NCI-H2196 (cell line): ENCODE data around the gene PTPN2.
"Not testable (repeated sequence)": the region's sequence is repeated elsewhere in the genome, so short reads cannot be mapped to it uniquely, and the experiment has no call there.

Experiments used
- DNase-seq: peaks from one replicate; lab custom pipeline; 2025; ENCODE audit not compliant: unreplicated experiment; lab: John Stamatoyannopoulos, UW

Gene PTPN2

GRCh38 chr18:12883684-12884405 is at the start of gene PTPN2:
Gene PTPN2 (minus strand): TSS chr18:12884237. CDS start chr18:12884141, 96 bp downstream.
- peak; percentile 98 for DNase-seq

DNA sequence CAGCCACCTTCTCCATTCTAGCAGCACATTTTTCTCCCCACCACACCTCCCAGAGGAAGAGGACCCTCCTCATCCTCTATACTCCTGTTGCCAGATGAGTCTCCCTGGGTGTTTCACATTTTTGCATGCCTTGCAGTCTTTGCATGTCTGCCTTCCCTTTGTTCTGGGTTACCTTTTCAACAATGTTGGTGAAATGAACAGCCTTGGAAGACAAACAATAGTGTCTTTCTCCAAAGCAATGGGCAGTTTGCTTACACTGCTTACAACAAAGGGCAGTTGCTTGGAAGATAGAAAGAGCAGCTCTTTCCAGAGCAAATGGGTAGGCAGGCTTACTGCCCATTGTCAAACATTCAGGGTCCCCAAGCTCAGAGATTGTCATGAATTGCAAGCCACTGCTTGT is 49.3 kb upstream of the PTPN2 start:
- DNase-seq, result no peak

DNA sequence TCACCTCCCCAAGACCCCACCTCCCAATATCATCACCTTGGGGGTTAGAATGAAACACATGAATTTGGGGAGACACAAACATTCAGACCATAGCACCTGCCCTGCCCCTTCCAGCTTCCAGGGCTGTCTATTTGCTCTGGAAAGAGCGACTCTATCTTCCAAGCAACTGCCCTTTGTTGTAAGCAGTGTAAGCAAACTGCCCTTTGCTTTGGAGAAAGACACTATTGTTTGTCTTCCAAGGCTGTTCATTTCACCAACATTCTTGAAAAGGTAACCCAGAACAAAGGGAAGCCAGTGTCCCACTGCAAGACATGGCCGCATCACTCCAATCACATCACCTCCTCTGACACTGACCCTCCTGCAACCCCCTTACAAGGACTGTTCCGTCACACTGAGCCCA is 46.9 kb upstream of the PTPN2 start:
- DNase-seq, result no peak

GRCh38 chr18:12930376-12930775 is 46.3 kb upstream of the PTPN2 start:
- DNase-seq, result no peak

- no peak for DNase-seq
Measured at GRCh38 chr18:12929477-12930083, 45.5 kb upstream of the PTPN2 start.

DNA sequence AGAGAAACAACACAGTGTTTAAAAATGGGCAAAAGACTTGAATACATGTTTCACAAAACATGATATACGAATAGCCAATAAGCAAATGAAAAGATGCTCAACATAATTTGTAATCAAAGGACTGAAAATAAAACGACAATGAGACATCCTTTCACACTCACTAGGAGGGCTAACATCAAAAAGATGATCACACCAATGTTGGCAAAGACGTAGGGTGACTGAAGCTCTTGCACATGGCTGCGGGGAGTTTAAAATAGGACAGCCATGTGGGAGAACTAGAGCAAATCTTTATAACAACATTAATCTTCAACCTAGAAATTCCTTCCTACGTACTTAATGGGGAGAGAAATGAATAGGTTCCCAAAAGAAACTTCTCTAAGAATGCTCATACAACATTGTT is 44.6 kb upstream of the PTPN2 start:
- no peak for DNase-seq

GRCh38 chr18:12928206-12928605 is 44.2 kb upstream of the PTPN2 start:
- DNase-seq, result no peak

- no peak for DNase-seq
Measured at GRCh38 chr18:12924616-12925015, 40.6 kb upstream of the PTPN2 start.

GRCh38 chr18:12922266-12922665 is 38.2 kb upstream of the PTPN2 start:
- DNase-seq, result no peak

- DNase-seq, result no peak
Measured at GRCh38 chr18:12921178-12921577, 37.1 kb upstream of the PTPN2 start.

DNA sequence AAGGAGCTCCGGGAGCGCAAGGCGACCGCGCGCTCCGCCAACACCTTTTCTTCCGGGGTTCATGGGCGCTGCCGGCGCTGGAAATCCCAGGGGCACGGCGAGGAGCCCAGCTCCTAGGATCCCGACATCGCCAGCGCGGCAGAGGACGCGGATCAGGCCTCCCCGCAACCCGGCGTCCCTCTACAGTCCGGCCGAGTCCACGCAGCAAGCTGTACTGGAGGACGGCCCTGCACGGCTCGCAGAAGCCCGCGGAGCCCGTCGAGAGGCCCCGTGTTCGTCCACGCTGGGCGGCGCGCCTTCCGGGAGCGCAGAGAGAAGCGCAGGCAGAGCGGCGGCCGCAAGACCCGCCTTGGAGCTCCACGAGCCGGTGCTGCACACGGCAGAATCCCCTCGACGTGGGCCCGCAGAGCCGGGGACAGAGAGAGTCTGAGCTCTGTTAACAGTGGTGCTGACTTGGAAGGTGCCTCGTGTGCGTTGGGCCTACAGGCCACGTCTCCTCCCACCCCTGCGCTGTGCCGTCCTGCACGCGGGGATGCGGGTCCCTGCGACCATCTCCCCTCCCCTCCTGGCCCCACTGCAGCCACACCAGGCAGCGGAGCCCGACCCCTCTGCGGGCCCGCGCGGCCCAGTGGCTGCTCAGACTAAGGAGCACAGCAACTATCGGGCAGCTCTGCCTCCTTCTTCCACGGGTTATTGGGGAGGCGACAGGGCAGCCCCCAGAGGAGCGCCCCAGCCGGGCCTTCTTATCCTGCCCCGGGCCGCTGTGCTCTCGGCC is 28.1 kb upstream of the PTPN2 start:
- no peak for DNase-seq

GRCh38 chr18:12911025-12911928 is 27.2 kb upstream of the PTPN2 start:
- no peak for DNase-seq

DNA sequence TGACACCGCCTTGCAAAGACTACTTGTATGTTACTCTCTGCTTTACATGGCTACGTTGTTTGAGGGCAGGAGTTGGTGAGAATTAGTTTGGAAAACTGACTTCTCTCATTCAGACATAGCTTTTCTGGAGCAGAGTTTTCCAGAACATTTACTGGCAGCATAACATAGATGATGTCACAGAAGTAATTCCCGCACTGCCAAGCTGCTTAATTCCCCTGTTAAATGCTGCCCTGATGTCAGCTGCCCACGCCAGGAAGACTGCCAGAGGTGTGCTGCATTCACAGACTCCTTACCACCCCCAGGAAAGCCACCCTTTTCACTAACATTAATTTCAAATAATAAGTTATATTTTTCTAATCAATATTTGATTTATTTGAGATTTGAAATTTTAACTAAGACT is 24.7 kb upstream of the PTPN2 start:
- DNase-seq, result no peak

DNA sequence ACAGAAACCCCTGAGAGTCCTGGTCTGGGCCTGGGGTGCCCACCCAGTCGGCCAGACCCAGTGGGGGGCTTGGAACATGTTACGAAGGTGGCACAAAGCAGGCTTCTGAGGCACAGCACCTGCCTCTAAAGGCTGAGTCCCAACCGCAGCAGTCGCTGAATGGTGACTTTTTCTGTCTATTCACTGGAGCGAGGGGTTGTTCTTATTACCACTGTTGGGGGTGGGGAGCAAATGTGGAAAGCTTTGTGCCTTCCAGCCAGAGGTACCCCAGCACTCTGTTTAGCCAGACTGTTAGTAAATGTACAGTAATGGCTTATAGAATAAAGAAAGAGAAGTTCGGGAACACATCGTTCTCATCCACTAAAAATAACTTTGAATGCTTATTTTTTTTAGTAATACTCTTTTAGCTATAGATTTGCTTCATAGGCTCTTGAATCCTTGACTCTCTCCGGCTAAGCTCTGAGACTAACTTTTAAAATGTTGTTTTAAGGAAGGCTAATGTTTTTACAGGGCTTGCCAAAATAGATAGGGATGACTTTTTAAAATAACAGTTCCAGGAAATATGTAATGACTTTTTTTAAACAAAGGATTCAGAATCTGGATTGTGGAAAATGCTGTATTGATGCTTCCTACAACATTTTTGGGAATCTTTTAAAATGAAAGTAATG is 23.4 kb upstream of the PTPN2 start:
- no peak for DNase-seq

DNA sequence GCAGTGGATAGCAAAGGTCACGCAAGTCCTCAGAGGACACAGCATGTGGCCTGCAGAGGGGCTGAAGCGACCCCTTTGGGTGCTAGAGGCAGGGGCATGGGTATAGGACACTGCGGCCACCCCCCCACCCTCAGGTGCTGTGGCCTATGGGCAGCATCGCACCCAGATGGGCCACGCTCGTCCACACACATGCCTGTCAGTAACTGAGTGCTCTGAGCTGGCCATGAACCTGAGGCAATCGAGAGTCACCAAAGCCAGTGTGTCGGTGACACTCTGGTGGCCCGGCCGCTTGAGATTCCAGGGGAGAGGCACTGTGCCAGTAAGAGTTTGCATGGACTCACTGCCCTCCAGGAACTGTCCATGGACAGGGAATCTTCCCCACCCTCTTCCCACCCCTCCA is 22.7 kb upstream of the PTPN2 start:
- no peak for DNase-seq

DNA sequence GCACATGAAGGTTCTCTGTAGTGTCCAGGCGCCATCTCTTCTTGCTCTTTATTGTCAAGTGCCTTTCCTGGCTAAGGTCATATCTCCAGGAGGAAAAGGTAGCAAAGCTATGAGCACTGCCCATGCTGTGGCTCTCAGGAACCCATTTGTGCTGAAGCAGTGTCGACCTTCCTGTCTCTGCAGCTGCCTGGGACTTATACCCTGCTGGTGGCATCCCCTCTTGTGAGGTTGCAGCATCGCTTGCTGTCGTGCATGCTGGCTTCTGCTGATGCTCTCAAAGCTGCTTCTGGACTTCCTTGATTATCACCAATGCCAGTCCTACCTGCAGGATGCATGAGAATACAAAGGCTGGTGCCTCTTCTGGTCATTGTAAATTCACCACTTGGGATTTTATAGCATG is 22.1 kb upstream of the PTPN2 start:
- DNase-seq, result no peak

DNA sequence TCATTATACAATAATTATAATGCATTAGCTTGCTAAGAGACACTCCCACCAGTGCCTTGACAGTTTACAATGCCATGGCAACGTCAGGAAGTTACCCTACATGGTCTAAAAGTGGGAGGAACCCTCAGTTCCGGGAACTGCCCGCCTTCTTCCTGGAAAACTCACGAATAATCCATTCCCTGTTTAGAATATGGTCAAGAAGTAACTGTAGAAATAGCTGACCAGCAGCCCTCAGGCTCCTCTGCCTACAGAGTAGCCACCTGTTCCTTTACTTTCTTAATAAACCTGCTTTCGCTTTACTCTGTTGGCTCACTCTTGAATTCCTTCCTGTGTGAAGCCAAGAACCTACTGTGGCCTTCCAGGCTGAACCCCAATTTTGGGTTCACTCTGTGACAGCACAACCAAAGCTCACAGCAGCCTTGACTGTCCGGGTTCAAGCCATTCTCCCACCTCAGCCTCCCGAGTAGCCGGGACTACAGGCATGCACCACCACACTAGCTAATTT is 20.0 kb upstream of the PTPN2 start:
- no peak for DNase-seq

DNA sequence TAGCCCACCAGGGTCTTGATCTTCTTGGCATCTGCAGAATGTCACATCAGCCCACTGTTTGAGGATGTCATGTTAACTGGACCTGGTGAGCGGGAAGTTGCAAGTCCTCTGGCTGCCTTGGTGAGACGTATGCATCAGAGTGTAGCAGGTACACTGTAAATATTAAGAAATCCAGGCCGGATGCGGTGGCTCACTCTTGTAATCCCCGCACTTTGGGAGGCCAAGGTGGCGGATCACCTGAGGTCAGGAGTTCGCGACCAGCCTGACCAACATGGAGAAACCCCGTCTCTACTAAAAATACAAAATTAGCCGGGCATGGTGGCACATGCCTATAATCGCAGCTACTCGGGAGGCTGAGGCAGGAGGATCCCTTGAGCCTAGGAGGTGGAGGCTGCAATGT is 17.2 kb upstream of the PTPN2 start:
- not testable (repeated sequence) for DNase-seq

- not testable (repeated sequence) for DNase-seq
Measured at GRCh38 chr18:12896784-12897333, 12.8 kb upstream of the PTPN2 start.

DNA sequence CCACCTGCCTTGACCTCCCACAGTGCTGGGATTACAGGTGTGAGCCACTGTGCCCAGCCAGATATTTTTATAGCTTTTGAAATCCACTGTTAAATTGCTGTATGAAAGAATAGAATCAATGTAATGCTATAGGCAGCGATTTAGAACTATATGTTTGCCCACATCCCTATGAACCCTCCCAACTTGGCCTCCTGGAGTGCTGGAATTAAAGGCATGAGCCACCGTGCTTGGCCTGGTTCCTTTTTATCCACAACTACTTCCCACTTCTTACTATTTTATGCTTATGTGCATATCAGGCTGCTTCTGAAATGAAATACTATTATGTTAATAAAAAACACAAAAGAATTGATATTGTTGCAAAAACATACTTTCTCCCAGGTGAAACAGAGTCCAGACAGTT is 11.6 kb upstream of the PTPN2 start:
- DNase-seq, result no peak
